Duodenal mucosa (tissue), 2 donors: Measurements from ENCODE around the gene MKRN3.

Source experiments
- H3K27ac ChIP-seq: one replicate; pipeline ENCODE4 v1.7.0; 2013; ENCODE audit warnings: low read depth, low read length
- H3K27me3 ChIP-seq, 2 donors: one replicate each; pipeline ENCODE4 v1.7.0; 2013; ENCODE audit warnings: low read length in 2 of 2, control low read depth in 1 of 2; ENCODE audit not compliant: insufficient read depth in 2 of 2, control insufficient read depth in 1 of 2
- H3K36me3 ChIP-seq, 2 donors: one replicate each; pipeline ENCODE4 v1.7.0; 2013; ENCODE audit warnings: low read length in 2 of 2, control low read depth in 1 of 2; ENCODE audit not compliant: insufficient read depth in 2 of 2, control insufficient read depth in 1 of 2
- H3K4me1 ChIP-seq, 2 donors: one replicate each; pipeline ENCODE4 v1.7.0; 2013; ENCODE audit warnings: low read length in 2 of 2, control low read depth in 1 of 2; ENCODE audit not compliant: insufficient read depth in 2 of 2, control insufficient read depth in 1 of 2
- H3K4me3 ChIP-seq, 2 donors: one replicate each; pipeline ENCODE4 v1.7.0; 2013; ENCODE audit warnings: low read length in 2 of 2, low read depth in 1 of 2
- H3K9ac ChIP-seq, 2 donors: one replicate each; pipeline ENCODE4 v1.7.0; 2013; ENCODE audit warnings: low read length in 2 of 2, low read depth in 1 of 2
- H3K9me3 ChIP-seq, 2 donors: one replicate each; pipeline ENCODE4 v1.7.0; 2013; ENCODE audit warnings: low read length in 2 of 2, control low read depth in 1 of 2; ENCODE audit not compliant: control insufficient read depth in 1 of 2

Gene MKRN3

DNA sequence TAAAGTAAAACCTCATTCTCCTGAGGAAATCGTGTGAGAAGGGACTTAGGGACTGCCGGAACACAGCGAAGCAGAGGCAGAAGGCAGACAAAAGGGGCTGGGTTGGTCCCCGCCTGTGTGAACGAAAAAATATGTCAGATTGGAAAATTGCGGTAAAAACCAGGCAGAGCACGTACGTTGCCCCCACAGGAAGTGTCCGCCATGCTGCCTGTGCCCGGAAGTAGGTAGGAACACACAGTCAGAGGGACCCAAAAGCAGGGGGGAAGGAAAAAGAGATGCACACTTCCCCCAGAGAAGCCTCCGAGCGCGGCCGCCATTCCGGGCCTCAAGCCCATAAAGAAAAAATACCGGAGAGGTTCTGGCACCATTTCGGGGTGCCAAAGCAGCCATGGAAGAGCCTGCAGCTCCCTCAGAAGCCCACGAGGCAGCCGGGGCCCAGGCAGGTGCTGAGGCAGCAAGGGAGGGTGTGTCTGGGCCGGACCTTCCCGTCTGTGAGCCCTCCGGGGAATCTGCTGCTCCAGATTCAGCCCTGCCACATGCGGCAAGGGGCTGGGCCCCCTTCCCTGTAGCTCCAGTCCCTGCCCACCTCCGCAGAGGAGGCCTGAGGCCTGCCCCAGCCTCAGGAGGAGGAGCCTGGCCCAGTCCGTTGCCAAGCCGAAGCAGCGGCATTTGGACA lies at the start of gene MKRN3:
Gene MKRN3 (plus strand): TSS at position 280 of the 676 bp plus-strand sequence. CDS start 109 bp downstream, at position 389.
- H3K27ac ChIP-seq, result no peak within 1 kb of the TSS
- no peaks in the 10 kb centered on the region for H3K36me3 ChIP-seq
- no peaks in the 10 kb centered on the region for H3K4me1 ChIP-seq
- H3K9me3 ChIP-seq, result peaks cover 0 to 3% of the 10 kb centered on the region in 2 donors
- no peak within 1 kb of the TSS for H3K9ac ChIP-seq
- no peak within 1 kb of the TSS for H3K4me3 ChIP-seq
- peaks cover 0 to 4% of the 10 kb centered on the region in 2 donors for H3K27me3 ChIP-seq

GRCh38 chr15:23516866-23517265 lies 48.6 kb upstream of the MKRN3 start:
- no peaks in the 10 kb centered on the region for H3K4me1 ChIP-seq
- no peak overlapping the region for H3K9ac ChIP-seq
- no peak overlapping the region for H3K4me3 ChIP-seq
- no peaks in the 10 kb centered on the region for H3K9me3 ChIP-seq
- H3K27me3 ChIP-seq, result no peaks in the 10 kb centered on the region
- H3K36me3 ChIP-seq, result no peaks in the 10 kb centered on the region
- H3K27ac ChIP-seq, result no peak overlapping the region

DNA sequence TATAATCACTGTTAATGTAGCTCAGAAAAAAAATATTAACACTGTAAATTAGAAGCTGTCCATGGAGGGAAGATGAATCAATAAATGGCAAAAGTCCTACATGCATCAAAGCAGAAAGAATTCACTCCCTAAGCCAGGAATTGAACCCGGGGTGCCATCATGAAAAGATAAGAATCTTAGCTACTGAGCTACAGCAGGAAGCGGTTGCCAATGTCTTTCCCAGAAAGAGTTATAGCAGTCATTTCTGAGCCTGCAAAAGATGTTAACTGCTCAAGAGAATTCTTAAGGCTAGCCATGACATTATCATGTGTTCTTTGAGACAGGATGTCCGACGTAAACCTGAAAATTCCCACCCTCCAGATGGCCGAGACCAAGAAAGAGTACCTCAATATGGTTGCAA lies 47.4 kb upstream of the MKRN3 start:
- Histone ChIP-seq H3K4me3 (no peak overlapping the region), H3K4me1 (no peaks in the 10 kb centered on the region), H3K9me3 (no peaks in the 10 kb centered on the region), H3K27ac (no peak overlapping the region), H3K36me3 (no peaks in the 10 kb centered on the region), H3K9ac (no peak overlapping the region), H3K27me3 (no peaks in the 10 kb centered on the region)

- Histone ChIP-seq H3K27ac (no peak overlapping the region), H3K36me3 (no peaks in the 10 kb centered on the region), H3K9ac (no peak overlapping the region), H3K27me3 (no peaks in the 10 kb centered on the region), H3K9me3 (no peaks in the 10 kb centered on the region), H3K4me3 (no peak overlapping the region), H3K4me1 (no peaks in the 10 kb centered on the region)
Observed at GRCh38 chr15:23524816-23525215, 40.7 kb upstream of the MKRN3 start.

GRCh38 chr15:23529891-23530290 lies 35.6 kb upstream of the MKRN3 start:
- H3K4me1 ChIP-seq, result no peaks in the 10 kb centered on the region
- no peak overlapping the region for H3K27ac ChIP-seq
- H3K9me3 ChIP-seq, result no peaks in the 10 kb centered on the region
- no peaks in the 10 kb centered on the region for H3K36me3 ChIP-seq
- no peak overlapping the region for H3K9ac ChIP-seq
- no peak overlapping the region for H3K4me3 ChIP-seq
- no peaks in the 10 kb centered on the region for H3K27me3 ChIP-seq

- no peaks in the 10 kb centered on the region for H3K4me1 ChIP-seq
- no peak overlapping the region for H3K4me3 ChIP-seq
- H3K27me3 ChIP-seq, result peaks cover 0 to 3% of the 10 kb centered on the region in 2 donors
- H3K27ac ChIP-seq, result no peak overlapping the region
- H3K9ac ChIP-seq, result no peak overlapping the region
- no peaks in the 10 kb centered on the region for H3K9me3 ChIP-seq
- H3K36me3 ChIP-seq, result no peaks in the 10 kb centered on the region
Observed at GRCh38 chr15:23532024-23532423, 33.5 kb upstream of the MKRN3 start.

- H3K4me3 ChIP-seq, result no peak overlapping the region
- H3K27ac ChIP-seq, result no peak overlapping the region
- peaks cover 0 to 3% of the 10 kb centered on the region in 2 donors for H3K27me3 ChIP-seq
Observed at GRCh38 chr15:23536659-23537058, 28.8 kb upstream of the MKRN3 start.

DNA sequence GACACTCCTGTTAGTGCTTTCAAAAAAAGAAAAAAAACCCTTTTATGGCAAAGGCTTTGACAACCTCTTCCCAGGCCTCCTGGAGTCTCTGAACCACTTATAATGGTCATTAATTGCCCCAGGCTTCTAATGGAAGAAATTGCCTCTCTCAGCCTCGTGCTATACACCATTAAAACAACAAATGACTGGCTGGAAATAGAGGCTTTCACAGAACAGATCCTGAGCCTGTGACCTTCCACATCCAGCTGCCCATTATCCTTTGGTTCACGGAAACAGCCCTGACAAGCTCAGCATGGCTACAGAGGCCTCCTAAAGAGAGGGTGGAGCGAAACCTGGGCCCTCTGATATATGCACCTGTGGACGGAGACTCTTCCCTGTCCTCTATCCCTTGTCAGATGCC lies 26.8 kb upstream of the MKRN3 start:
- Histone ChIP-seq H3K4me1 (no peaks in the 10 kb centered on the region), H3K36me3 (no peaks in the 10 kb centered on the region), H3K27ac (no peak overlapping the region), H3K9me3 (no peaks in the 10 kb centered on the region), H3K4me3 (no peak overlapping the region), H3K27me3 (peaks cover 0 to 3% of the 10 kb centered on the region in 2 donors), H3K9ac (no peak overlapping the region)

More at GRCh38 chr15:23536659-23537058, 28.8 kb upstream of the MKRN3 start:
- Histone ChIP-seq H3K4me1 (no peaks in the 10 kb centered on the region), H3K36me3 (no peaks in the 10 kb centered on the region), H3K9me3 (no peaks in the 10 kb centered on the region), H3K9ac (no peak overlapping the region)

- H3K27ac ChIP-seq, result no peak overlapping the region
- H3K4me1 ChIP-seq, result no peaks in the 10 kb centered on the region
- no peak overlapping the region for H3K9ac ChIP-seq
- no peak overlapping the region for H3K4me3 ChIP-seq
- H3K36me3 ChIP-seq, result no peaks in the 10 kb centered on the region
- no peaks in the 10 kb centered on the region for H3K9me3 ChIP-seq
- peaks cover 0 to 3% of the 10 kb centered on the region in 2 donors for H3K27me3 ChIP-seq
Observed at GRCh38 chr15:23539892-23540291, 25.6 kb upstream of the MKRN3 start.

- H3K9me3 ChIP-seq, result peaks cover 3 to 5% of the 10 kb centered on the region in 2 donors
- H3K4me1 ChIP-seq, result no peaks in the 10 kb centered on the region
- H3K27ac ChIP-seq, result no peak overlapping the region
- no peaks in the 10 kb centered on the region for H3K36me3 ChIP-seq
- H3K27me3 ChIP-seq, result no peaks in the 10 kb centered on the region
- no peak overlapping the region for H3K9ac ChIP-seq
- no peak overlapping the region for H3K4me3 ChIP-seq
Observed at GRCh38 chr15:23546158-23546557, 19.3 kb upstream of the MKRN3 start.
